GM19193 (cell line): ENCODE results near the gene TAGLN.

Experiments
- POLR2A ChIP-seq: IDR thresholded peaks from 4 replicates; pipeline ENCODE4 v1.6.1; 2011; ENCODE audit not compliant: insufficient read depth, insufficient read length; ENCODE audit errors: extremely low read depth

The TAGLN gene

DNA sequence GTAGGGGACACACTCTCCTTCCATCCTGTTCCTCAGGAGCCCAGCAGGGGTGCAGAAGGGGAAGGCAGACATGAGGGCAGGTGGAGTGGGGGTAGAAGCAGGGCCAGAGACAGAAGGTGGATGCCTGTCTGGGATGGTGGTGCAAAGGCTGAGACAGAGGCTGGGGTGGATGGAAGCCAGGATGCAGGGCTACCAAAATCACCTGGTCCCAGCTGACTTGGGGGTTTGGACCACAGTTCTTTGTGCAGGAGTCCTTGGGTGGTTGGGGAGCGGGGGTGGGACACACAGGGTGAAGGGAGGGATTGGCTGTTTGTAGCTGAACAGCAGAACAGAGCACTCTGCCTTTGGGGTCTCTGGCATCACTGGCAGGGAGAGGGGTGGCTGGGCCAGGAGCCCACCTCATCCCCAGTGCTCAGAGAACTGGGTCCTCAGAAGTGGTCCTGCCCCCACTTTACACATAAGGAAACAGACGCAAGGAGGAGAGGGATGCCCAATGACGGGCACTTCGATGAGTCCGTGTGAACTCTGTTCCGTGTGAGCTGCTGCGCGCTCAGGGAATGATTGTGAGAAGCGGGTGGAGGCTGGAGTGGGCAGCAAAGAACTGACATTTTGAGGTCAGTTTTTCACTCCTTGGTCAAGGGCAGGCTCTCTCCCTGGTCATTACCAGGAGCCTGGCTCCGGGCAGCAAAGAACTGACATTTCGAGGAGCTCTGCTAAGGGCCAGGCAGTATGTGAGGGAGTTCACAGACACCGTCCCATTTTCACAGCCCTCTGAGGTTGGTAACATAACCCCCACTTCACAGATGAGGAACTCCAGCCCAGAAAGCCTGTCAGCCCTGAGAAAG is 1.9 kb downstream of the TAGLN start:
- TF ChIP-seq POLR2A, result no peak

DNA sequence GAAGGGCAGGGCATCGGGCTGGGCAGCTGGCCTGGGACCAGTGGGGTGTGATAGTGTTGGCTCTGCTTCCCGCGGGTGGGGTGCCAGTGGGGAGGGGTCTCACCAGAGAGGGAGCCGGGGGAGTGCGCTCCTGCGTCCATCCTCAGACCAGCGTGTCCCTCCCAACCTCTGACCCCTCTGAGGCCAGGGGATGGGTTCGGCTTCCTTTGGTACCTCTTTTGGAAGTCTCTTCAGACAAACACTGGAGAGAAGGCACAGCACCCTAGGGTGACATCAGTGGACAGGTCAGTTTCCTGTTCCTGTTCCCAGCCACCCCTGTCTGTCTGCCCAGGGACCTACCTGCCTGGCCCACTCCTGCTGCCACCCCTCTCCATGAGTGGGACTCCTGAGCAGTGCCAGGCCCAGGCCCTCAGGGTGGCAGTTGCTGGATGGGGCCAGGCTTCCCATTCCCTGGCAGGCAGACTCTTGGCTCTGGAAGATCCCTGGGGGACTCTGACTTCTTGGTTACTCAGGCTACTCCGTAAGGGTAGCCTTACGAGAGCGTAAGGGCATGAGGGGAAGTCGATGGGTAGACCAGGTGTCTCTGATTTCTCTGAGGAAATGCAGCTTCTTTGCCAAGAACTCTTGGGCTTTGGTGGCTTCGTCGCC is 2.6 kb downstream of the TAGLN start:
- no peak for TF ChIP-seq POLR2A

DNA sequence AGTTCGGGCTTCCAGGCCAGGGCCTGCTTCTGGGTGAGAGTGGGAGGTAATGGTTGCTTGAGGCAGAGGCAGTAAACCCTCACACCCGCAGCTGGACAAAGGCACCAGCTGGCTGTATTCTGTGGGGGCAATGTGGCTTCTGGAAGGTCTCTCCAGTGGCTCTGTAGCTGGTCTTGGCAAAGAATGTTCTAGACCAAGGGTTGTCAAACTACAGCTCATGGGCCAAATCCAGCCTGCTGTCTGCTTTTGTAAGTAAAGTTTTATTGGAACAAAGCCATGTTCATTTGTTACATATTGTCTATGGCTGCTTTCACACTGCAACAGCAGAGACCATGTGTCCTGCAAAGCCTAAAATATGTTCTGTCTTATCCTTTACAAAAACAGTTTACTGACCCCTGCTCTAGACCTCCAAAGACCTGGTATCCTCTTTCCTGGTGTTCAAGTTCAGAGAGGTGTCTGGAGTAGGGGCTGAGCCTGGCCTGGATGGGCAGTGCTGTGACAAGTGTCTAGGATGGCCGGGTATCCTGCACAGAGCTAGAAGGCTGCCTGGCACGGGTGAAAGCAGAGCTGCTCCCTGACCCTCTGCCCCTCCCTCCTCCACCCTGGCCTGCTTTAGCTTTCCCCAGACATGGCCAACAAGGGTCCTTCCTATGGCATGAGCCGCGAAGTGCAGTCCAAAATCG is 3.4 kb downstream of the TAGLN start:
- no peak for TF ChIP-seq POLR2A

DNA sequence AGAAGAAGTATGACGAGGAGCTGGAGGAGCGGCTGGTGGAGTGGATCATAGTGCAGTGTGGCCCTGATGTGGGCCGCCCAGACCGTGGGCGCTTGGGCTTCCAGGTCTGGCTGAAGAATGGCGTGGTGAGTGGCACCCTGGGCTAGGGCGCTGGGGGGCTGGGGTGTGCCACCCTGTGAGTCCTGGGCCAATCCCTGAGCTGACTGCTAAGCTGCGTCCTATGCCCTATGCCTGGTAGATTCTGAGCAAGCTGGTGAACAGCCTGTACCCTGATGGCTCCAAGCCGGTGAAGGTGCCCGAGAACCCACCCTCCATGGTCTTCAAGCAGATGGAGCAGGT is 3.9 kb downstream of the TAGLN start:
- TF ChIP-seq POLR2A, result no peak

DNA sequence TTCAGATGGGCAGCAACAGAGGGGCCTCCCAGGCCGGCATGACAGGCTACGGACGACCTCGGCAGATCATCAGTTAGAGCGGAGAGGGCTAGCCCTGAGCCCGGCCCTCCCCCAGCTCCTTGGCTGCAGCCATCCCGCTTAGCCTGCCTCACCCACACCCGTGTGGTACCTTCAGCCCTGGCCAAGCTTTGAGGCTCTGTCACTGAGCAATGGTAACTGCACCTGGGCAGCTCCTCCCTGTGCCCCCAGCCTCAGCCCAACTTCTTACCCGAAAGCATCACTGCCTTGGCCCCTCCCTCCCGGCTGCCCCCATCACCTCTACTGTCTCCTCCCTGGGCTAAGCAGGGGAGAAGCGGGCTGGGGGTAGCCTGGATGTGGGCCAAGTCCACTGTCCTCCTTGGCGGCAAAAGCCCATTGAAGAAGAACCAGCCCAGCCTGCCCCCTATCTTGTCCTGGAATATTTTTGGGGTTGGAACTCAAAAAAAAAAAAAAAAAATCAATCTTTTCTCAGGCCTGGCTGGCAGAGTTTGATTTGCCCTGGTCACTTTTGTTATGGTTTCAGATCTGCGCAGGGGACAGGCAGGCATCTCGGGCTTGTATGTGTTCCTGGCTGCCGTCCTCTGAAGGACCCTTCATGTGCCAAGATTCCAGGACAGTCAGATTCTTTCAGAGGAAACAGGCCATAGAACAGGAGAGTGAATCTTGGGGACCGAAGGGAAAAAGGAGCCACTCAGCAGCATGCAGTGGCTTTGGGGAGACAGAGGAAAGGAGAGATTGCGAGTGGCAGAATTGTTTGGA is 5.3 kb downstream of the TAGLN start:
- no peak for TF ChIP-seq POLR2A

DNA sequence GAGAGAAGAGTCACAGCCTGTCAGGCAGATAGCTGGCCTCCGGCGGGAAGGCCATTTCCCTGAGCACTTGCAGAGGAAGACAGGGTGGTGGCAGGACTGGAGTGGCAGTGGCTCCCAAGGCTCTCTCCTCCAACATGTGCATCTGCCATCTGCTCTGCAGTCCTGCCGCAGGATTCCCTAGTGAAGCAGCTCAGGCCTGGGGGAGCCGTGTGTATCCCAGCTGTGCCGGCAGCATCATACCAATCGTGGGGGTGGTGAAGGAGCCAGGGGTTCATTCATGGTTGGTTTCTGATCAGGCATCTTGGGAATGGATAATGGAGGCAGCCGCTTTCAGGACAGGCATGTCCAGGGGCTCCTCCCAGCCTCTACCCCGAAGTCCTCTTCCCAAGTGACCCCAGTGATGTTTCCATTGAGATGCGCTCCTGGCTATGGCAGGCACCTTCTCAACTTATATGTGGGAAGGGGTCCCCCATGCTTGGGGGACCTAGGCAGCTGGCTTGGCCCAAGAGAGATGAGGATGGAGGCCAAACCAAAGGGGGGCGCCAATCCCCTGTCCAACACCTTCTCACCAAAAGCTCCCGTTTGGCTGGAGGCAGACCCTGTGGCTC is 6.1 kb downstream of the TAGLN start:
- no peak for TF ChIP-seq POLR2A

DNA sequence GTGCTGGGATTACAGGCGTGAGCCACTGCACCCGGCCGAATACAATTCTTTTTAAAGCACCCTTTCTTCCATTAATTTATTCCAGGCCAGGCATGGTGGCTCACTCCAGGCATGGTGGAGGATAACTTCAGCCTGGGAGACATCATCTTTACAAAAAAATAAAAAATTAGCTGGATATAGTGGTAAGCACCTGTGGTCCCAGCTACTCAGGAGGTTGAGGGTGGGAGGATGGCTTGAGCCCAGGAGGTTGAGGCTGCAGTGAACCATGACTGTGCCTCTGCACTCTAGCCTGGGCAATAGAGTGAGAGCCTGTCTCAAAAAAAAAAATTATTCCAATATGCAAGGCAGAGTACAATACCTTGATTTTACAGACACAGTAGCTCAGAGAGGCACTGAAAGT is 11.4 kb downstream of the TAGLN start:
- TF ChIP-seq POLR2A, result no peak

DNA sequence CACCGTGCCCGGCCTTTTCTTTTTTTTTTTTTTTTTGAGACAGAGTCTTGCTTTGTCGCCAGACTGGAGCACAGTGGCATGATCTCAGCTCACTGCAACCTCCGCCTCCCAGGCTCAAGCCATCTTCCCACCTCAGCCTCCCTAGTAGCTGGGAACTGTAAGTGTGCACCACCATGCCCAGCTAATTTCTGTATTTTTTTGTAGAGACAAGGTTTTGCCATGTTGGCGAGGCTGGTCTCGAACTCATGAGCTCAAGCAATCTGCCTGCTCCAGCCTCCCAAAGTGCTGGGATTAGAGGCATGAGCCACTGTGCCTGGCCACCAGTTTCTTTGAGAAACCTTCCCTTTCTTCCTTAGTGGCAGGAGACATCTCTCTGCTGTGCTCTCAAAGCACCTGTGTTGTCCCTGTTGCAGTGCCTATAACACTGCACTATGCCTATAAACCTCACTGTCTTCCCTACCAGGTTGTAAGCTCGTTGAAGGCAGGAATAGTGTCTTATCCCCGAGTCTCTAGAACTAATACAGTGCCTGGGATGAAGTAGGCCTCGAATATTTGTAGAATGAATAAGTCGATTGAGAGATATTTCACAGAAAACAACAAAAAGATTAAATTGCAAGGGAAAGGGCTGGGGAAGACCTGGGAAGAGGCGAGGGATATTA is 13.7 kb downstream of the TAGLN start:
- TF ChIP-seq POLR2A, result no peak

DNA sequence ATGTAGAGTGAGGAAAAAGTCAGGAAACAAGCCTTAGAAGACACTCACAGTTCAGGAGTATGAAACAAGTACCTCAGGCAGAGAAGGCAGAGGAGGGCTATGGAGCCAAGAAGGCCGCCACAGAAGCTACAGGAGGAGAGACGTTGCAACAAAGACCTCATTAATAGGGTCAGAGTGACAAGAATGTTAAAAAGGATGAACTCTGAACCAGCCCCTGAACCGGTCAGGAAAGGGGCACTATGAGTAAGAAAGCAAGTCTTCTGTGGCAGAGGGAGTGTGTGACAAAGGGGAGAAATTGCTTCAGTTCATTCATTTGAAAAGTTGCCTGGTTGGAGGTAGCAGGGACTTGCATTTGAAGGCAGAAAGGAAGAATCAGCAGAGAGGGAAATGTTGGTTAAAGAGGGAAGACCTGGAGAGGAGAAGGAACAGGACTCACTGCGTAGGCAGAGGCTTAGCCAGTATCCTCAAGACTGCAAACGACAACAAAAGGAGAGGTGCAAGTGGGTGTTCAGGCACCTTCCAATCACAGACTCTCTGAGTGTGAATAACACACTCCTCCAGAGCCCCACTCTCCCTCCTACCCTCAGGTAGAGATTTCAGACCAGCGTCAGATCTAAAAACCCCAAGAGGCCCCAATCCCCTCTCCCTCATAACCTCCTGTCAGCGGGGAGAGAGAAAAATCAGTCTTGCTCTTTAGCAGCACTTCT is 15.4 kb downstream of the TAGLN start:
- TF ChIP-seq POLR2A, result no peak

DNA sequence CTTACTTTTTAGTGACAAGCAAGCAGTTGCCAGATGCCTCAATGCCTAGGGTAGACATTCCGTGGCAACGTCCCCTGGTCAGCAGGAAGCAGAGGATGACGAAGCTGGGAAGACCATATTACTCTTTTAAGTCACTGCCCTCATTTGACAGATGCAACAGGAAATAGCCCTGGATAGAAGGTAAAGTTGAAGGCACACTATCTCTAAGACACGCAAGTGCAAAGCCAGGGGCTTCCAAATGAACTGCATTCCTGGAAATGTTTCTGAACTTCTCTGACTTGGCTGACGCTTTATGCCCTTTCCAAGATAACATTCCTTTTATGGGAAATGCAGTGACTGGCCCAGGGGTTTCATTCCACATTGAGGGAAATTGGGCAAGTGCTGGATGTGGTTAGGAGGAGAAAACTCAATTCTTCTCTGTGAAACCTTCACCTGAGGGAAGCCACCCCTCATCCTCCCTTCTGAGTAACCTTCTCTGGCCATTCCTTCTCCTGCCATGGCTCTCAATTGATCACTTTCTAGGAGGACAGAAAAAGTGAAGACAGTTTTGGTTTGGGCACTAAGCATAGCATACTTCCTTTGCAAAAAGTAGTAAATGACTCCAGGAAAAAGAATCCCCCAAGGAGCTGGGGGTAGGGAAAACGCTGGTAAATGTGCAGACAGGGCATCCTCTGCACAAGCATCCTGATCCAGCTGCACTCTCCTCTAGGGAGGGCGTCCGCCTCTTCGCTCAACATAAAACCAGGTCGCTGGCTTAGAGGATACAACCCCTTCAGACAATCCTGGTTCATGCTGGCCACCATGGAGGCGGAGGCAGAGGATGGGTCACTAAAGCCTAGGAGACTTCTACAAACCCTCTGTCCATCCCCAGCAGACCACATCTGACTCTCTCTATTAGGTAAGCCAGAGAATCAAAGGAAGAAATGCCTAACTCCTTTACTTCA is 18.2 kb downstream of the TAGLN start:
- TF ChIP-seq POLR2A, result no peak

DNA sequence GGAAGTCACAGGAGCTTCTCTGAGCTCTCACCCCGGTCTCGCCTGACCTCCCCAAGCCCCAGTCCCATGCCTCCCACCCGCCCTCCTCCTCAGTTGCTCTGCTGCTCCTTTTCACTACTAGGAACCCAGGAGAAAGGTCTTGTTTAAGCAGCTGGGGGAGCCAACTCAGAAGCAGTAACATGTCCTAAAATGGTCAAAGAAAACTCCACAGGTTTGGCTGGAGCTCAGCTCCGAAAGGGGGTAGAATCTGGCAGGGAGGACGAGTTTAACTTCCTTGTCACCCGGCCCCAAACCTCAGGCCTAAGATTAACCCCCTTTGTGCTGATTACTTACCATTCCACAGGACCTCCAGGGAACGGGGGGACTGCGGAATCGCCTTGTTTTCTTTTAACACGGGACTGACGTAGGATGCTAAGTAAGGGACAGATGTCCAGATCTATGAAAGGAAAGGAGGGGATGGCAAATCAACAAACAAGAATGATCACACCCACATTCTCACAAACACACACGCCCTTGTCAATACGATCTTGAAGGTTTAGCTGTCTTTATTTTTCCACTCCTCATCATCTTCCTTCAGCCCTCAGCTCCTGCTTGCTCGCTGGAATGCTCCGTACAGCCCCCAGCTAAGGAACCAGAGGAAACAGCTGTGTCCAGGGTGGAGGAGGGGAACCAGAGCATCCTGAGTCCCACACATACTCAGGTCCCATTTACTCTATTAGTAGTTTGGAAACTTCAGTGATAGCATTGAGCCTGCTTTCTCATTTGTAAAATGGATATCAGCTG is 19.2 kb downstream of the TAGLN start:
- no peak for TF ChIP-seq POLR2A

DNA sequence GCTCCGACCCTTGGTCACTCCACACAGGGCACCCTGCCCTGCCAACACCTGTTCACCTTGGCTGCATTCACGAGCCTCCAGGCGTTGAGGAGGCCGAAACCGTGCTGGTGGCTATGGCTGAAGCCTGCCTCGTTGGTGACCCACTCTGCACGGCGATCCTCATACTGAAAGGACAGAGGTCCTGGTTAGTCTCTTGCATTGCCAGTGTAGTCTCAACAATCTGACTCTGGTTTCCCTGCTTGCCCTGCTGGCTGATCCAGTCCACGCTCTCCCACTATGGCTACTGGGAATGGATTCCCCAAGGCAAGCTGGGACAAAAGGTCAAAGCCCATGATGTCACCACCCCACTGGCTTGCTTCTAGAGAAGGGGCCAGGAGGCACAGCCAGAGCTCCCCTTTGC is 19.8 kb downstream of the TAGLN start:
- no peak for TF ChIP-seq POLR2A
